HG03571 (cell line): Measurements from ENCODE around the gene TTC22.

Experiments used
- ATAC-seq: cut with Tn5 transposase; IDR thresholded peaks from one replicate; pipeline ENCODE4 v1.9.1; 2021; ENCODE audit not compliant: unreplicated experiment

Gene TTC22

GRCh38 chr1:54808443-54809207 is 7.5 kb upstream of the TTC22 start:
- ATAC-seq, result no peak

GRCh38 chr1:54807756-54808155 is 6.6 kb upstream of the TTC22 start:
- ATAC-seq, result no peak

GRCh38 chr1:54806931-54807611 is 5.9 kb upstream of the TTC22 start:
- no peak for ATAC-seq

GRCh38 chr1:54805981-54806381 is 4.9 kb upstream of the TTC22 start:
- no peak for ATAC-seq

- ATAC-seq, result no peak
Measured at GRCh38 chr1:54805466-54805865, 4.3 kb upstream of the TTC22 start.

- ATAC-seq, result no peak
Measured at GRCh38 chr1:54804471-54805132, 3.5 kb upstream of the TTC22 start.

GRCh38 chr1:54803761-54804470 is 2.8 kb upstream of the TTC22 start:
- no peak for ATAC-seq

- ATAC-seq, result no peak
Measured at GRCh38 chr1:54800041-54800898, 853 bp downstream of the TTC22 start.

GRCh38 chr1:54798769-54799641 is 2.1 kb downstream of the TTC22 start:
- ATAC-seq, result no peak

GRCh38 chr1:54798206-54798605 is 2.9 kb downstream of the TTC22 start:
- ATAC-seq, result no peak

- no peak for ATAC-seq
Measured at GRCh38 chr1:54796902-54797301, 4.2 kb downstream of the TTC22 start.

- ATAC-seq, result no peak
Measured at GRCh38 chr1:54795841-54796468, 5.2 kb downstream of the TTC22 start.

GRCh38 chr1:54795356-54795665 is 5.8 kb downstream of the TTC22 start:
- no peak for ATAC-seq

GRCh38 chr1:54794451-54795355 is 6.4 kb downstream of the TTC22 start:
- ATAC-seq, result no peak

- ATAC-seq, result no peak
Measured at GRCh38 chr1:54792686-54793282, 8.3 kb downstream of the TTC22 start.

- no peak for ATAC-seq
Measured at GRCh38 chr1:54791880-54792522, 9.1 kb downstream of the TTC22 start.

GRCh38 chr1:54788459-54788858 is 12.7 kb downstream of the TTC22 start:
- no peak for ATAC-seq
